Smooth muscle cell (in vitro differentiated cells): ENCODE results near the gene TMPRSS4. TPM values are rescaled to one million over a fixed set of nuclear protein-coding genes. Genes with fewer than 3 reads are reported as not detected.

Source experiments
- DNase-seq: peaks from one replicate; lab custom pipeline; 2025; ENCODE audit not compliant: unreplicated experiment; lab: John Stamatoyannopoulos, UW
- H2AFZ ChIP-seq: fragments of 200-600 bp; sonication (generic); 2 replicates; pipeline ENCODE4 v1.6.0; 2016; ENCODE audit warnings: antibody characterized with exemption, low read depth, mild to moderate bottlenecking
- H3F3A ChIP-seq: fragments of 200-600 bp; sonication (generic); 2 replicates; pipeline ENCODE4 v1.6.0; 2017; ENCODE audit warnings: antibody characterized with exemption, low read depth
- H3K27ac ChIP-seq: fragments of 200-600 bp; sonication (generic); 2 replicates; pipeline ENCODE4 v1.5.1; 2016; ENCODE audit warnings: low read depth, mild to moderate bottlenecking
- H3K27me3 ChIP-seq: fragments of 200-600 bp; sonication (generic); 2 replicates; pipeline ENCODE4 v1.6.1; 2016; ENCODE audit warnings: low read depth, mild to moderate bottlenecking
- H3K36me3 ChIP-seq: fragments of 200-600 bp; sonication (generic); 2 replicates; pipeline ENCODE4 v1.5.1; 2016; ENCODE audit warnings: low read depth
- H3K4me1 ChIP-seq: fragments of 200-600 bp; sonication (generic); 2 replicates; pipeline ENCODE4 v1.5.1; 2016; ENCODE audit warnings: low read depth
- H3K4me2 ChIP-seq: fragments of 200-600 bp; sonication (generic); 2 replicates; pipeline ENCODE4 v1.6.0; 2016; ENCODE audit warnings: mild to moderate bottlenecking
- H3K4me3 ChIP-seq: fragments of 200-600 bp; sonication (generic); 2 replicates; pipeline ENCODE4 v1.5.1; 2016; ENCODE audit warnings: mild to moderate bottlenecking
- H3K79me2 ChIP-seq: fragments of 200-600 bp; sonication (generic); 2 replicates; pipeline ENCODE4 v1.6.0; 2016; ENCODE audit warnings: low read depth, mild to moderate bottlenecking
- H3K9ac ChIP-seq: fragments of 200-600 bp; sonication (generic); 2 replicates; pipeline ENCODE4 v1.6.0; 2016; ENCODE audit warnings: low read depth
- H3K9me3 ChIP-seq: fragments of 200-600 bp; sonication (generic); replicated peaks from 2 replicates; pipeline ENCODE4 v1.5.1; 2016; ENCODE audit warnings: low read depth
- H4K20me1 ChIP-seq: fragments of 200-600 bp; sonication (generic); 2 replicates; pipeline ENCODE4 v1.6.0; 2016; ENCODE audit warnings: low read depth
- WGBS: methylation state at CpG from one replicate; pipeline ENCODE4 v1.1.7; 2016; ENCODE audit warnings: low lambda C conversion rate; 5-methylcytosine and 5-hydroxymethylcytosine counted together
- polyA plus RNA-seq: library from polyadenylated mRNA; unstranded; fragments of >200 nt; fragmentation: Nextera tagmentation; extraction: Ambion mirVana; gene quantifications from 2 replicates; pipeline ENCODE4 v1.2.1, GENCODE V29; 2016
- total RNA-seq: library from RNA; depleted of rRNA; stranded (reverse); fragments of >200 nt; gene quantifications from 2 replicates; pipeline ENCODE4 v1.2.3, GENCODE V29; 2014
- TF ChIP-seq, protein P1 (sequence below): fragments of 200-600 bp; sonication (generic); IDR thresholded peaks from 2 replicates; pipeline ENCODE4 v1.5.1; 2017; ENCODE audit warnings: borderline replicate concordance, mild to moderate bottlenecking, antibody characterized with exemption; ENCODE audit not compliant: insufficient read depth, poor library complexity, severe bottlenecking

The TMPRSS4 gene
- total and polyA plus RNA-seq, 2 experiments from 2014 or later = 7.4 TPM; not detected in 1

DNA sequence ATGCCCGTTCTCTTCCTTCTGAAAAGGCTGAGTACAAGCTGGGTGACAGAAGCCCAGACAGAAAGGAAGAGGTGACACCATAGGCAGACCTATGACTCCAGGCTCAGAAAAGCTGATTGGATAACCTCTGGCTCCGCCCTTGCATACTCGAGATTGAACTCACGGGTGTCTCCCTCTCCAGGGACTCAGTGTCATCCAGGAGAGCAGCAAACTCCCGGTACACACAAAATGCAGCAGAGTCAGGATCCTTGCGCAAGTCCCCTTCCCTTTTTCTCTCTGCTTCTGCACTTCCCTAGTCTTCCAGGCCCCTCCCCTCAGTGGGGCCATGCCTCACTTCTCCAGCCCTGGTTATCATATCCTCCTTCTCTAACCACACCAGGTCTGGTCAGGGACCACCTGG lies 65.9 kb downstream of the TMPRSS4 start:
- H3K27ac ChIP-seq = no peak overlapping the region
- H2AFZ ChIP-seq = no peak overlapping the region
- no peaks in the 10 kb centered on the region for H3K79me2 ChIP-seq
- no peak overlapping the region for H3K4me3 ChIP-seq
- H3K4me1 ChIP-seq = no peaks in the 10 kb centered on the region
- H3K9ac ChIP-seq = no peak overlapping the region
- WGBS = 38% methylated on average over 6 of the region's 6 CpGs
- H3F3A ChIP-seq = no peaks in the 10 kb centered on the region
- TF ChIP-seq, protein P1, sequence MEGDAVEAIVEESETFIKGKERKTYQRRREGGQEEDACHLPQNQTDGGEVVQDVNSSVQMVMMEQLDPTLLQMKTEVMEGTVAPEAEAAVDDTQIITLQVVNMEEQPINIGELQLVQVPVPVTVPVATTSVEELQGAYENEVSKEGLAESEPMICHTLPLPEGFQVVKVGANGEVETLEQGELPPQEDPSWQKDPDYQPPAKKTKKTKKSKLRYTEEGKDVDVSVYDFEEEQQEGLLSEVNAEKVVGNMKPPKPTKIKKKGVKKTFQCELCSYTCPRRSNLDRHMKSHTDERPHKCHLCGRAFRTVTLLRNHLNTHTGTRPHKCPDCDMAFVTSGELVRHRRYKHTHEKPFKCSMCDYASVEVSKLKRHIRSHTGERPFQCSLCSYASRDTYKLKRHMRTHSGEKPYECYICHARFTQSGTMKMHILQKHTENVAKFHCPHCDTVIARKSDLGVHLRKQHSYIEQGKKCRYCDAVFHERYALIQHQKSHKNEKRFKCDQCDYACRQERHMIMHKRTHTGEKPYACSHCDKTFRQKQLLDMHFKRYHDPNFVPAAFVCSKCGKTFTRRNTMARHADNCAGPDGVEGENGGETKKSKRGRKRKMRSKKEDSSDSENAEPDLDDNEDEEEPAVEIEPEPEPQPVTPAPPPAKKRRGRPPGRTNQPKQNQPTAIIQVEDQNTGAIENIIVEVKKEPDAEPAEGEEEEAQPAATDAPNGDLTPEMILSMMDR = no peak
- H4K20me1 ChIP-seq = no peaks in the 10 kb centered on the region
- H3K27me3 ChIP-seq = peaks cover 50% of the 10 kb centered on the region
- no peaks in the 10 kb centered on the region for H3K9me3 ChIP-seq
- DNase-seq = no peak
- H3K4me2 ChIP-seq = no peak overlapping the region
- no peaks in the 10 kb centered on the region for H3K36me3 ChIP-seq

DNA sequence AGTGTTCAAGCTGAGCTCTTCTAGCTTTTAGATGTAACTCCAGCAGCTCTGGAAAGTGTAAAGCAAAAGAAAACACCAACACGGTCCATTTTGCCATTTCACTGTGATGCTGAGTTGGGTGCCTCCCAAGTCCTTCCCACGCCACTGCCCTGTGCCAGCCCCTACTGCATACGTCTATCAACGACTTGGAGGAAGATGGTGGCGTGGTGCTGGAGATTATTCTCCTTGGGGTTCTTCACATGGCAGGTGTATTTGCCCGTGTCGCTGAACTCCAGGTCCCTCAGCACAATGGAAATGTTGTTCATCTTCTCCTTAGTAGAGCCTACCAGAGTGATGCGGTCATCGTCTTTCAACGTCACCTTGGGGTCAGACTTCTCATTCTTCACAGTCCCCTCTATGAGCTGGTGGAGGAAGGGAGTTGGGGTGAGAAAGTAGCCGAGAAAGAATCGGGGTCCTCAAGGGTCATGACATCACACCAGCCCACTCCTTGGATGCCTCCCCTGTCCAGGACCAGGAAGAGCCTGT lies 66.8 kb downstream of the TMPRSS4 start:
- Histone ChIP-seq H3K4me3 (no peak overlapping the region), H2AFZ (no peak overlapping the region), H3K27ac (no peak overlapping the region), H3K36me3 (no peaks in the 10 kb centered on the region), H3K9me3 (no peaks in the 10 kb centered on the region), H3K4me2 (no peak overlapping the region), H3K4me1 (no peaks in the 10 kb centered on the region), H3F3A (no peaks in the 10 kb centered on the region), H3K27me3 (peaks cover 49% of the 10 kb centered on the region), H3K79me2 (no peaks in the 10 kb centered on the region), H4K20me1 (no peaks in the 10 kb centered on the region), H3K9ac (no peak overlapping the region)
- WGBS = 89% methylated on average over 12 of the region's 12 CpGs
- TF ChIP-seq, protein P1 = no peak
- DNase-seq = no peak

DNA sequence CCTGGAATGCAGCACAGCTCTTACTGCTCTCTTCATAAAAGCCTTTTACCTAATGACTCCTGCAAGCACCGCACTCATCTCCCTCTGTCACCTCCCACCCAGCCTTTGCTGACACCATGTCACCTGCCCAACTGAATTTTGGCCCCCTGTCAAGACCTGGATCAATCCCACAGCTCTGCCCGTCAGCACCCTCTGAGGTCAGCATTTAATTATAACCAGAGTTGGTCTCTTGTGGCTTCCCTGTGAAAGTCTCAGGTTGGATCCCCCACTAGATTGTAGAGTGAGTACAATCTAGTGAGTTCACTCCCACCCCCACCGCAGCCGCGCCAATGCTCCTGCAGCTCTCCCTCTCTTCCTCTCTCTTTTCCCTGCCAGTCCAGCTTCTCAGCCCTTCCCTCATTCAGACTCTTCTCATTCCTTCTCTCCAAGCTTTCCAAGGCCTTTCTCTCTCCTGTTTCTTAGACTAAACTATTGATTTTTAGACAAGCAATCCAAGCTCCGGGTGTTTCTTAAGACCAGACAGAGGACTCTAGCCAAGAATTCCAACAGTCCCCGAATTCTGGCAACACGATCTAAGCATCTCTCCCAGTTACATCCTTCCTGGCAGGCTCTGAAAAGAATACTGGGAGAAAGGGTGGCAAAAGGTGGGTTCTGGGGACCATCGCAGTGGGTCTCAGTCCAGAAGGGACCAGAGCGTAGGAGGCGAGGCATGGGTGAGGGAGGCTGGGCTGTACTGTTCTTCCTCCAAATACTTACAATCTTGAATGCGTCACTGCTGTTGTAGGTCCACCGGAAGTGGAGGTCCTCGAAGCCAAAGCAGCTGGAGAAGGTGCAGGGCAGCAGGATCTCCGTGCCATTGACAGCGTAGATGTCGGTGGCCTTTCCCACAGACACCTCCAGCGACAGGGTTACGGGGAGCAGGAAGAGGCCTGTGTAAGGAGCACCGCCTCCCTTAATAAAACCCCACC lies 67.7 kb downstream of the TMPRSS4 start:
- Histone ChIP-seq H3K27ac (no peak overlapping the region), H4K20me1 (no peaks in the 10 kb centered on the region), H3K79me2 (no peaks in the 10 kb centered on the region), H3K9ac (no peak overlapping the region), H3K27me3 (peaks cover 52% of the 10 kb centered on the region), H3K36me3 (no peaks in the 10 kb centered on the region), H3K4me2 (no peak overlapping the region), H3K9me3 (no peaks in the 10 kb centered on the region), H3K4me3 (no peak overlapping the region), H3K4me1 (no peaks in the 10 kb centered on the region), H3F3A (no peaks in the 10 kb centered on the region), H2AFZ (no peak overlapping the region)
- WGBS = 75% methylated on average over 20 of the region's 20 CpGs
- TF ChIP-seq, protein P1 = no peak
- no peak for DNase-seq
